CD1c-positive myeloid dendritic cell (primary cell): Measurements from ENCODE around the gene TNRC6A.
"Not testable (repeated sequence)": the region's sequence is repeated elsewhere in the genome, so short reads cannot be mapped to it uniquely, and the experiment has no call there.

Experiments used
- DNase-seq: peaks from one replicate; pipeline ENCODE4 v3.0.0-alpha.2; 2016; ENCODE audit errors: extremely low spot score

Gene TNRC6A

GRCh38 chr16:24845726-24846547 lies 116.5 kb downstream of the TNRC6A start, which contains the start of gene SLC5A11:
SLC5A11 (plus strand) TSS chr16:24845963; CDS start chr16:24858644, 12,681 bp downstream.
- DNase-seq: no peak

GRCh38 chr16:24846548-24847357 lies 117.3 kb downstream of the TNRC6A start:
- DNase-seq: no peak

- DNase-seq: no peak
These were observed 117.9 kb downstream of the TNRC6A start for GRCh38 chr16:24847358-24847664.

- DNase-seq: no peak
These were observed 118.6 kb downstream of the TNRC6A start for GRCh38 chr16:24848065-24848464.

GRCh38 chr16:24849641-24850040 lies 120.2 kb downstream of the TNRC6A start:
- DNase-seq: no peak

DNA sequence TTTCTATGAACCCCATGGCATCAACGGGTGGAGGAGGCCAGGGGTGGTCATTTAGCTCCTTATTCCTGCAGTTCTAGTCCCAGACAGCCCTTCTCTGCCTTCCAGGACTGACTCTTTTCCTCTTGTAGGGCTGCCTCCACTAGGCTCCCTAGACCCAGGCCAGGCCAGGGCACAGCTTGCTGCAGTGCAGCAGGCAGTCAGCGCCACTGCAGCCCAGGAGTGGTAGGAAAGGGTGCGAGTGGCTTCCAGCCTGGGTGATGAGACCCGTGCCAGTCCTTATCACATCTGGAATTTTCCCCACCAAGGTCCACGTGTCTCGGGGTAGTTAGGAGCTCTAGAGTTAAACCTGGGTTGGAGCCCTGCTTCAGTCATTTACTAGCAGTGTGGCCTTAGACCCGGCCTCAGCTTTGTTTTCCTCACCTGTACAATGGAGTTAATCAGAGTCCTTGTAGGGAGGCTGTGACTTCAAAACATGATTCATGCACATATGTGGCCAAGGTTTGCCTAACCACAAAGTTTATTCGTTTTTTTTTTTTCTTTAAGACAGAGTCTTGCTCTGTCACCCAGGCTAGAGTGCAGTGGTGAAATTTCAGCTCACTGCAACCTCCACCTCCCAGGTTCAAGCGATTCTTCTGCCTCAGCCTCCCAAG lies 121.0 kb downstream of the TNRC6A start:
- no peak for DNase-seq

- no peak for DNase-seq
These were observed 122.2 kb downstream of the TNRC6A start for GRCh38 chr16:24851700-24852099.

DNA sequence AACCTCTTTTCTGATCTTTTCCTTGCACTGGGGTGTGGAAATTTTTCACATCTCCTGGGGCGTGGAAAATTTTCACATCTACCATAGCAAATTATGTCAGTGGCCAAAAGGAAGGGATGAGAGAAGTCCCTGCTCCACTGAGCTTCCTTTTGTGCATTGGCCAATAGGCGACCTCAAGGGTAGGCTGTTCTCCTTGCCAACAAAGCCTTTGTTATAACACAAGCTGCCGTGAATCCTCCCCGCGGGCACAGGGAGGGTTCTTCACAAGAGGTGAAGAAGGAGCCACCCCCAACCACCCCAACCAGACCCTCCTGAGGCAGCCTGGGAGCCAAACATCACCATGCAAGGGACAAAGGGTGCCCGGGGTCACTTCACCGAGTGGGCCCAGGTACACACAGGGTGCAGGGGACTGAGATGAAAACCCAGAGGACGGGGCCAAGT lies 122.8 kb downstream of the TNRC6A start:
- no peak for DNase-seq

DNA sequence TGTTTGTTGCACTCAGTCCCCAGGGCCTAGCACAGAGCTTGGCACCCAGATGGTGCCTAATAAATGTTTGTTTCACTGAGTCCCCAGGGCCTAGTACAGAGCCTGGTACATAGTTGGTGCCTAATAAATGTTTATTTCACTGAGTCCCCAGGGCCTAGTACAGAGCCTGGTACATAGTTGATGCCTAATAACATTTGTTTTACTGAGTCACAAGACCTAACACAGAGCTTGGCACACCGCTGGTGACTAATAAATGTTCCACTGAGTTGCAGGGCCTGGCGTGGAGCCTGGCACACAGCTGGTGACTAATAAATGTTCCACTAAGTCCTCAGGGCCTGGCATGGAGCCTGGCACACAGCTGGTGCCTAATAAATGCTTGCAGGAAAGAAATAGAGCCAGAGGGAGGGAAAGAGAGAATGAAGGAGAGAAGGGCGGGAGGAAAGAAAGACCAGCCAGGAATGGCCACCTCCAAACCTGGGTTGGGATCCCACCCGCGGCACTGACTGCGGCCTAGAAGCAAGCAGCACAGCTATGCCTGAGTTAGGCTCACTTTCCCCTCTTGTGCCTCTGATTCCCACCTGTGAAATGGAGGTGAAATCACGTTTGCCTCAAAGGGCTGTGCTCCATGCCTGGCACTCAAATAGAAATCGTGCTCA lies 123.8 kb downstream of the TNRC6A start:
- DNase-seq: no peak

DNA sequence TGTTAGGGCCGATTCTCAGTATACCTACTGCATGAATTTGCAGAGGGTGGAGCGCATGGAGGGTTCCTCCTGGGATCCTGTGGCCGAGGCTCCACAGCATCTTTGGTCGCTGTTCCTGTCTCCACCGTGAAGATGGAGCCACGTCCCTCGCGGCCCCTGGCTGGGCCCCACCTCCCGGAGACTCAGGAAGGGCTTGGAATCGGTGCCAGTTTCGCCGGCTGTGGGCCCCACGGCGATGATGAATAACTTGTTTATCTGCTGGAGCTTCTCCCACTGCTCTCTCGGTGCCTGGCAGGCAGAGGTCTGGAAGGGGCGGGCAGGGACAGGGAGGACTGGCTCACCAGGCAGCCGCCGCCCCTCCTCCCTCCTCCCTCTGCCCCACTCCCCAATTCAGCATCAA lies 124.4 kb downstream of the TNRC6A start:
- no peak for DNase-seq

GRCh38 chr16:24854607-24855171 lies 125.2 kb downstream of the TNRC6A start:
- DNase-seq: no peak

DNA sequence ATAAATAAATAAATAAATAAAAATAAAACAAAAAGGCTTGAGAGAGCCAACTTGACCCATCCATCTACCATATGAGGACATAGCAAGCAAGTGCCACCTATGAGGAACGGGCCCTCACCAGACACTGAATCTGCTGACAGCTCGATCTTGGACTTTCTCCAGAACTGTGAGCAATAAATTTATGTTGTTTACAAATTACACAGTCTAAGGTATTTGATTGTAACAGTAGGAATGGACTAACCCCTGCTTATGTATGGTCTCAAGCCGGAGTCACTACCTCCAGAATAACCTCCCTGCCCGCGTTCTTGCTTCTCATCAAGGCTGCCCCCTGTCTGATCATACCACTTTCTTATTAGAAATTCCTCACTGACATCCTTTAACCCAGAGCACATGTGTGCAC lies 126.2 kb downstream of the TNRC6A start:
- DNase-seq: no peak

- DNase-seq: not testable (repeated sequence)
These were observed 127.4 kb downstream of the TNRC6A start for GRCh38 chr16:24856871-24857270.

DNA sequence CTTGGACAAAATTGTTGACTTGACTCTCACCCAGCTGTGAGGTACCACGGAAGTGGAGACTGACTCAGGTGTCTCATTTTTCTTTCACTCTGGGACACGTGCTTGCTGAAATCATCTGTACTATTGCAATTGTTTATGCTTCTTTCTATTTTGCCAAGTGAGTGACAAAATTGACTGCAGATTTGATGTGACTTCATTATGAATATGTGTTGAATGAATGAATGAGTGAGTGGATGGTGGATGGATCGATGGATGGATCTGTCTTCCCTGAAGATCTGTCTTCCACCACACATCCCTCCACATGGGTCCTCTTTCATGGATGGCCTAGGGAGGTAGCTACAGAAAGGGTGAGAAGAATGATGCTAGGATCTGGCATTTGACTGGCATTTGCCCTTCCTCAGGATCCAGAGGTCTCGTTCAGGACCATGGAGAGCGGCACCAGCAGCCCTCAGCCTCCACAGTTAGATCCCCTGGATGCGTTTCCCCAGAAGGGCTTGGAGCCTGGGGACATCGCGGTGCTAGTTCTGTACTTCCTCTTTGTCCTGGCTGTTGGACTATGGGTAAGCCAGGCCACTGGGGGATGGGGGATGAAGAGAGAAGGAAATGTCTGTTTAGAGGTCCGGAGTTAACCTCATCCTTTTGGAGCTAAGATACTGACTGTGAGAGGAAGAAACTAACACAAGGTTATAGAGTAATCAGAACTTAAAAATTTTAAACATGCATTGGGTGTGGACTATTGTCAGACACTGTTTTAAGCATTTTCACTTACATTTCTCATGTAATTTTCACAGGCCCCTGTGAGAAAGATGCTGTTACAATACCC lies 129.0 kb downstream of the TNRC6A start:
- DNase-seq: peak; percentile 50

- DNase-seq: no peak
These were observed 132.0 kb downstream of the TNRC6A start for GRCh38 chr16:24861461-24861860.

- no peak for DNase-seq
These were observed 134.4 kb downstream of the TNRC6A start for GRCh38 chr16:24863582-24864437.

- DNase-seq: no peak
These were observed 139.6 kb downstream of the TNRC6A start for GRCh38 chr16:24869033-24869432.

DNA sequence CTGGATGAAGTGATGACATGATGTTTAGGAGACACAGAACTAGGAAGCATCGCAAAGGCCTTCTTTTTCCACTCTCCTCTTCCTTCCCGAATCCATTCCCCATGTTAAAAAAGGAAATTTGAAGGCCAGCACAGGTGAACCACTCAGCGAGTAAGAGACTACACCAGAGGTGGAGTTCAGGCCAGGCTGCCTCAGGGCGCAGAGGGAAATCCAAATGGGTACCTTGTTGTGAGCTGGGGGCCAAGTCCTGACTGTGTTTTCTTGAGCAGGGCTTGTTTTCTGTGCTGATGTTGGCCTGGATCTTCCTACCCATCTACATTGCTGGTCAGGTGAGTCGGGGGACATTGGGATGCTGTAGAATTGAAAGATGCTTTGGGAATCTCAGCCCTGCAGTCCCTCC lies 142.4 kb downstream of the TNRC6A start:
- DNase-seq: no peak

DNA sequence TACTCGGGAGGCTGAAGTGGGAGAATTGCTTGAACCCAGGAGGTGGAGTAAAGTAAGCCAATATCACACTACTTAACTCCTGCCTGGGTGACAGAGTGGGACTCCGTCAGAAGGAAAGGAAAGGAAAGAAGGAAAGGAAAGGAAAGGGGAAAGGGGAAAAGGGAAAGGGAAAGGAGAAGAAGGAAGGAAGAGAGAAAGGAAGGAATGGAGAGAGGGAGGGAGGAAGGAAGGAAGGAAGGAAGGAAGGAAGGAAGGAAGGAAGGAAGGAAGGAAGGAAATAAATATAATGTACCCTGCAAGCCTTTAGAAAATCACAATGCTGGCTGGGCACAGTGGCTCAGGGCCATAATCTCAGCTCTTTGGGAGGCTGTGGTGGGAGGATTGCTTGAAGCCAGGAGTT lies 143.6 kb downstream of the TNRC6A start:
- DNase-seq: no peak

DNA sequence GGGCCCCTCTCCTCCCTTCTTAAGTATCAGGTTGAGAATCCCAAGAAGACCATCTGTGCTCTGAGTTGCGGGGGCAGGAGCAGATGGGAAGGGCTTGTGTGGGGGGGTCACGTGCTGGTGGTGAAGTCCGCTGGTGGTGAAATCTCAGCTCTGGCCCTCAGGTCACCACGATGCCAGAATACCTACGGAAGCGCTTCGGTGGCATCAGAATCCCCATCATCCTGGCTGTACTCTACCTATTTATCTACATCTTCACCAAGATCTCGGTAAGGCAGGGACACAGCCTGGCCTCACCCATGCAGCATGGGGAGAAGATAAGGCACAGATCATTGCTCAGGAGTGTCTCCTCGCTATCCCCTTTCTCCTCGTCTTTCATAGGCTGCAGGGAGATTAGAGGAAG lies 146.0 kb downstream of the TNRC6A start:
- DNase-seq: no peak
